Suprapubic skin (tissue), 4 donors: ENCODE results near the gene MS4A8.

Experiments used
- POLR2A ChIP-seq, 2 donors: fragments of 450-650 bp; IDR thresholded peaks; one replicate each; pipeline ENCODE4 v1.6.1; 2017; ENCODE audit warnings: antibody characterized with exemption in 2 of 2, mild to moderate bottlenecking in 2 of 2, moderate library complexity in 2 of 2
- POLR2AphosphoS5 ChIP-seq, 3 donors: sonication (generic); formaldehyde crosslinking; IDR thresholded peaks; one replicate each; pipeline ENCODE4 v1.6.1; 2017; ENCODE audit warnings: antibody characterized with exemption in 3 of 3
- TF ChIP-seq, protein P1 (sequence below), 2 donors: fragments of 200-600 bp in 1 of 2; fragments of 450-650 bp in 1 of 2; sonication (generic) in 1 of 2; IDR thresholded peaks; one replicate each; pipeline ENCODE4 v1.5.1; 2016 to 2019; ENCODE audit warnings: antibody characterized with exemption in 2 of 2, mild to moderate bottlenecking in 1 of 2, moderate library complexity in 1 of 2

DNA sequence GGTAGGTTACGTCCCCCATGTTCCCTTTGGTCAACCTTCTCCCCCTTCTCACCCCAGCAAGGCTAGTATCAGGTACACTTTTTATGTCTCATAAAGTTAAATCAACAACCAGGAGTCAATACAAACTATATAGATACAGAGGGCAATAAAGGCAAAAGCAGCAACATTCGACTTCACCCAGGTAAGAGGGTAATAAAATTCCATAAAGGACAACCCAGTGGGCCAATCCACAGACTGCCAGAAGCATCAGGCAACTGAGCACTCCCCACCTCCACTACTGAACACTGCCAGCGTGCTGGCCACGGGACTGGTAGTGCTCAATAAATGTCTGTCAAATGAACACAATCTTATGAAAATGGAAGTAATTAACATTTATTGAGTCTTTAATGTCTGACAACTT, 20.0 kb downstream of the MS4A8 start:
- TF ChIP-seq POLR2A (IDR thresholded peaks at IDR 0.05) (no peak), POLR2AphosphoS5 (IDR thresholded peaks at IDR 0.05) (no peak)
- TF ChIP-seq, protein P1, sequence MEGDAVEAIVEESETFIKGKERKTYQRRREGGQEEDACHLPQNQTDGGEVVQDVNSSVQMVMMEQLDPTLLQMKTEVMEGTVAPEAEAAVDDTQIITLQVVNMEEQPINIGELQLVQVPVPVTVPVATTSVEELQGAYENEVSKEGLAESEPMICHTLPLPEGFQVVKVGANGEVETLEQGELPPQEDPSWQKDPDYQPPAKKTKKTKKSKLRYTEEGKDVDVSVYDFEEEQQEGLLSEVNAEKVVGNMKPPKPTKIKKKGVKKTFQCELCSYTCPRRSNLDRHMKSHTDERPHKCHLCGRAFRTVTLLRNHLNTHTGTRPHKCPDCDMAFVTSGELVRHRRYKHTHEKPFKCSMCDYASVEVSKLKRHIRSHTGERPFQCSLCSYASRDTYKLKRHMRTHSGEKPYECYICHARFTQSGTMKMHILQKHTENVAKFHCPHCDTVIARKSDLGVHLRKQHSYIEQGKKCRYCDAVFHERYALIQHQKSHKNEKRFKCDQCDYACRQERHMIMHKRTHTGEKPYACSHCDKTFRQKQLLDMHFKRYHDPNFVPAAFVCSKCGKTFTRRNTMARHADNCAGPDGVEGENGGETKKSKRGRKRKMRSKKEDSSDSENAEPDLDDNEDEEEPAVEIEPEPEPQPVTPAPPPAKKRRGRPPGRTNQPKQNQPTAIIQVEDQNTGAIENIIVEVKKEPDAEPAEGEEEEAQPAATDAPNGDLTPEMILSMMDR (IDR thresholded peaks at IDR 0.05): no peak
